Measurements from ENCODE around the gene HEYL. TPM values are rescaled to one million over a fixed set of nuclear protein-coding genes. Genes with fewer than 3 reads are reported as not detected.

HEYL gene
- total RNA-seq, 1 donor from 2014 or later = 1.9 TPM

GRCh38 chr1:39642796-39643195 lies 3.4 kb upstream of the HEYL start:
- DNase-seq (ENCODE audit: low spot score) (no peak), ATAC-seq (no peak)

GRCh38 chr1:39640861-39641260 lies 1.4 kb upstream of the HEYL start:
- no peak for DNase-seq (ENCODE audit: low spot score)
- ATAC-seq = no peak

GRCh38 chr1:39638965-39639304 lies 508 bp downstream of the HEYL start:
- ATAC-seq (no peak), DNase-seq (ENCODE audit: low spot score) (no peak)

GRCh38 chr1:39637361-39637760 lies 2.1 kb downstream of the HEYL start:
- ATAC-seq (no peak), DNase-seq (ENCODE audit: low spot score) (no peak)

GRCh38 chr1:39635871-39636210 lies 3.6 kb downstream of the HEYL start:
- ATAC-seq (no peak), DNase-seq (ENCODE audit: low spot score) (no peak)

- DNase-seq (ENCODE audit: low spot score) (no peak), ATAC-seq (no peak)
These were observed 4.1 kb downstream of the HEYL start for GRCh38 chr1:39635205-39635870.

- ATAC-seq (no peak), DNase-seq (ENCODE audit: low spot score) (no peak)
These were observed 6.0 kb downstream of the HEYL start for GRCh38 chr1:39633422-39633821.

GRCh38 chr1:39632682-39633417 lies 6.6 kb downstream of the HEYL start:
- ATAC-seq (peak; percentile 87), DNase-seq (ENCODE audit: low spot score) (no peak)

- ATAC-seq (no peak), DNase-seq (ENCODE audit: low spot score) (no peak)
These were observed 7.1 kb downstream of the HEYL start for GRCh38 chr1:39632323-39632681.

GRCh38 chr1:39631361-39632322 lies 7.8 kb downstream of the HEYL start:
- no peak for ATAC-seq
- no peak for DNase-seq (ENCODE audit: low spot score)

GRCh38 chr1:39628807-39629350 lies 10.6 kb downstream of the HEYL start:
- ATAC-seq (no peak), DNase-seq (ENCODE audit: low spot score) (no peak)

- no peak for ATAC-seq
These were observed 12.8 kb downstream of the HEYL start for GRCh38 chr1:39626646-39627045.

GRCh38 chr1:39625462-39626273 lies 13.8 kb downstream of the HEYL start:
- peak; percentile 47 for DNase-seq (ENCODE audit: low spot score)
- peak; percentile 72 for ATAC-seq

More at GRCh38 chr1:39626646-39627045, 12.8 kb downstream of the HEYL start:
- DNase-seq (ENCODE audit: low spot score) = no peak

- ATAC-seq (no peak), DNase-seq (ENCODE audit: low spot score) (no peak)
These were observed 14.4 kb downstream of the HEYL start for GRCh38 chr1:39625009-39625408.

GRCh38 chr1:39623053-39623452 lies 16.4 kb downstream of the HEYL start:
- ATAC-seq (peak; percentile 24), DNase-seq (ENCODE audit: low spot score) (no peak)

- ATAC-seq (no peak), DNase-seq (ENCODE audit: low spot score) (no peak)
These were observed 17.0 kb downstream of the HEYL start for GRCh38 chr1:39622427-39622826.

- ATAC-seq = no peak
- DNase-seq (ENCODE audit: low spot score) = no peak
These were observed 18.7 kb downstream of the HEYL start for GRCh38 chr1:39620659-39621165.

GRCh38 chr1:39617488-39618049 lies 21.9 kb downstream of the HEYL start:
- no peak for ATAC-seq
- no peak for DNase-seq (ENCODE audit: low spot score)

GRCh38 chr1:39615086-39615673 lies 24.3 kb downstream of the HEYL start:
- ATAC-seq = no peak
- no peak for DNase-seq (ENCODE audit: low spot score)

GRCh38 chr1:39614488-39614887 lies 25.0 kb downstream of the HEYL start:
- no peak for ATAC-seq
- DNase-seq (ENCODE audit: low spot score) = no peak

Data from left lobe of liver (tissue), 2 donors.